Measurements from ENCODE around the gene TEK. TPM values are rescaled to one million over a fixed set of nuclear protein-coding genes. Genes with fewer than 3 reads are reported as not detected.
"Not testable (repeated sequence)": the region's sequence is repeated elsewhere in the genome, so short reads cannot be mapped to it uniquely, and the experiment has no call there.

Gene TEK
- total RNA-seq, 1 donor from 2014 or later, result 8.1 TPM

GRCh38 chr9:27227192-27227591, 118.2 kb downstream of the TEK start:
- no peak for DNase-seq (ENCODE audit: low spot score)

DNA sequence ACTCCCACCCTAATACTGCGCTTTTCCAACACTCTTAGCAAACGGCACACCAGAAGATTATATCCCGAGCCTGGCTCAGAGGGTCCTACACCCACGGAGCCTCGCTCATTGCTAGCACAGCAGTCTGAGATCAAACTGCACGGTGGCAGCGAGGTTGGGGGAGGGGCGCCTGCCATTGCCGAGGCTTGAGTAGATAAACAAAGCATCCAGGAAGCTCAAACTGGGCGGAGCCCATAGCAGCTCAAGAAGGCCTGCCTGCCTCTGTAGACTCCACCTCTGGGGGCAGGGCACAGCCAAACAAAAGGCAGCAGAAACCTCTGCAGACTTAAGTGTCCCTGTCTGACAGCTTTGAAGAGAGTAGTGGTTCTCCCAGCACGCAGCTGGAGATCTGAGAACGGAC, 130.6 kb downstream of the TEK start:
- DNase-seq (ENCODE audit: low spot score), result not testable (repeated sequence)

DNA sequence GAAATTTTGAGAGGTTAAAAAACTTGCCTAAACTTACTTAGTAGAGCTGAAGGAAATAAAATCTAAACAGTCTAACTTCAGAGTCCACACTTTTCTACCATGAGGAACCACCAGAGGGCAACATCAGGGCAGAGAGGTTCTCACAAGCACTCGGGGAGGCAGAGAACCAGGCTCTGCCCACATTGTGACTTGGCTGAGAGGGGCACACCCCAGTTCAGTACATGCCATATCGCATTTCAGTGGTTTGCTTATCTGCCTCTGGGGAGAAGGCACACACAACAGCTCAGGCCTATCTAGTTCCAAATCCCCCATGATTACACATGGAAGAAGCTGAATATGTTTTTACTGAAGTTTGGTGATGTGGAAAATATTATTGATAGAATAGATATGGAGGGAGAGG, 138.7 kb downstream of the TEK start:
- peak; percentile 32 for DNase-seq (ENCODE audit: low spot score)

- no peak for DNase-seq (ENCODE audit: low spot score)
Observed at GRCh38 chr9:27248702-27249101, 139.7 kb downstream of the TEK start.

- no peak for DNase-seq (ENCODE audit: low spot score)
Observed at GRCh38 chr9:27258662-27259061, 149.6 kb downstream of the TEK start.

DNA sequence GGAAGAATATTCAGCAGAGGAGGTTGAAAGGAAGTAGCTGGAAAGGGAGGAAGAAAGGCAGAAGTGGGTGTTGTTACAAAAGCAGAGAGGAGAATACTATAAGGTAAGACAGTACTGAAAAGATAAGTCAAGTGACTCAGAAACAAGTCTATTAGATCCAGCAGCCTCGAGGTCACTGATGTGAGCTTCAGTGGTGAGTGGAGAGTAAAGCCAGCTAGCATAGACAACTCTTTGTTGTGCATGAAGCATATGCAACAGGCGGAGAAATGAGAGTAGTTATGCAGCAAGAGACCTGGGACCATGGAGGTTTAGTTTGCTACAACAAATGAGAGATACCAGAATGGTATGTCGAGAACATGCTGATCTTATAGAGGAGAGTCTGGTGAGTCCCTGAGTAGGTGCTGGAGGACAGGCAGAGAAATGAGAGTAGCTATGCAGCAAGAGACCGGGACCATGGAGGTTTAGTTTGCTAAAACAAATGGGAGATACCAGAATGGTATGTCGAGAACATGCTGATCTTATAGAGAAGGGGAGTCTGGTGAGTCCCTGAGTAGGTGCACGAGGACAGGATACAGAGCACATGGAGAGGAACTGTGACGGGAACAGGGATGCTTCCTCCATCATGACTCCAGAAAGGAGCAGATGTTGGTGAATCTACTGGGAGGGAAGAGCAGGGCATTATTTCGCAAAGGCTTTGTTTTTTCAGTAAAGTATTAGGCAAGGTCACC, 151.9 kb downstream of the TEK start:
- DNase-seq (ENCODE audit: low spot score), result no peak

GRCh38 chr9:27261517-27262211, 152.6 kb downstream of the TEK start:
- no peak for DNase-seq (ENCODE audit: low spot score)

DNA sequence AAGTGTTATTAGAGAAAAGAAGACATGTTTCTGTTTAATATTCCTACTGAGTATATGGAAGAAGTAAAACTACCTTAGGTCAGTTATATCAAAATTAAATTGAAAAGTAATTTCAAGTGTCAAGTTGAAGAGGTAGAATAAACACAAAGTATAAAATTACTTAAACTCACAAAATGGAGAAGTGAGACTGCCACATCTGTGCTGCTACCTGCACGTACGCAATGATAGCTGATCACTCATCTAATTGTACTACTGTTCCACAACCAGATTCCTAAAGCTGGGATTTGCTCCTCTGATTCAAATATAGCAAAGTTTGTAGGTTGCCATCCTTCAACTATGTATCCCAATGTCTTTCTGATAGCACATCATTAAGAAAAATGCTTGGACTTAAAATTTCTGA, 163.1 kb downstream of the TEK start:
- DNase-seq (ENCODE audit: low spot score), result no peak

DNA sequence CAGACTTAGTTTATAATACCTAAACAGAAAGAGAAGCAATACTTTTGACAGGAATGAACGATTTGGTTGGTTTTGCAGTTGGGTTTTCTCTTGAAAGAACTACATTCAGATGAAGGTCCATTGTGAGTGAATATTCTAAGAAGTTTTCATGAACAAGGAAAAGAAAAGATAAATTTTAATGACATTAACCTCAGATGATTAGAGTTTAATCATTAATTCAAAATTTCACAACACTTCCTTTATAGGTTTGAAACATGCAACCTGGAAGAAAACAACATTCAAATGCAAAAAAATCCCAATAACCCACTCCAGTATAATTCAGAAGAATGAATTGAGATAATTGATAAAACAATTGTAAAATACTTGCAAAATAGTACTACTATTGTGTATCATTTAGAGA, 164.2 kb downstream of the TEK start:
- no peak for DNase-seq (ENCODE audit: low spot score)

DNA sequence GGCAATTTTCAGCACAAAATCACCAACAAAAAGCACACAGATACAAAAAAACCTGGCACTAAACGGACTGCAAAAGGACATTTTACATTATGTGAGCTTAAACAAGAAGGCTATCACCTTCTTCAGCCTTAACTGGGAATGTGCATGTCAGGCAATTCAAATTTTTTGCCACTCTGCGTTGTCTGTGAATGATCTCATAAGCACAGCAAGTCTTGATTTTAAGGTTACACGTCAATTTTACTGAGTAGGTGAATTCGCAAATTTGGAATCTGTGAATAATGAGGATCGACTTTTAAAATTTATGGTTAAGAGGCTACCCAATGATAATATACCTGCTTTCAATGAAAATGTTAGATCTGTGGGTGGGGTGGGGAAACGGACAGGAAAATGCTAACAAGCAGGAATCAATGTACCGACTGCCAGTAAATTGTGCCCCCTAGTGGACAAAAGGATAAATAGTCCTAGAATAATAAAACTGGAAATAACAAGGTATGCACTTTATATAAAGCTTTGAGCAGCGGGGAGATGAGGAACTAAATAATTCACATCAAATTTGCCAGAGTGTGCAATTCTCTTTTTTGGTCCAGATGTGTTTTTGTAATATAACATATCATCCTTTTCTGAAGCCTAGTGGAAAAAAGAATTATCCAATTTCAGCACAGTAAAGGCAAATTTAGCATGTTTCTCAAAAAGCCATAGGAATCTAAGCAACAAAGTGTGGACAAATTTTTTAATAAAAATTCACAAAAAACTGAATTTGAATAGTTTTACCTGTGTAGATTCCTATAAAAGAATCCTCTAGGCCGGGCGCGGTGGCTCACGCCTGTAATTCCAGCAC, 167.4 kb downstream of the TEK start:
- DNase-seq (ENCODE audit: low spot score), result no peak

DNA sequence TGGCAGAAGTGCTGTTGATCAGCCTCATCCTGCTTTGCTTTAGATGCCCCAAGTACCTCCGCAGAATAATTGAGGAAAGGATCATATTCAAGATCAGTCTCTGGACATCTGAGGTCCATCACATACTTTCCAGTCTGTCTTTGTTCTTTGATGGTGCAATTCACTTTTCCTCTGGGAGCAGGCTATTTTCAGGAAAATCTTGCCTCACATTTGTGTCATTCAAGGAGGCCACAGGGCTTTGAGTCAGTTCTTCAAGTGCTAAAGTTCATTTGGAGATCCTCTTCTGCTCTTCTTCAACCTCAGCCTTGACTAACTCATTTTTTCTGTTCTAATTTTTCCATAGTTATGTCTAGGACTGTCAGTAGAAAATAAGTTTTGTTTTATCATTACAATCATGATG, 169.3 kb downstream of the TEK start:
- DNase-seq (ENCODE audit: low spot score), result no peak

GRCh38 chr9:27279611-27280010, 170.6 kb downstream of the TEK start:
- DNase-seq (ENCODE audit: low spot score), result no peak

Other genes starting within 250 kb of the TEK start
- gene CAAP1, start 216.4 kb upstream of the TEK start, total RNA-seq, result 19.8 TPM
- gene PLAA, start 162.0 kb upstream of the TEK start, total RNA-seq, result 23.6 TPM
- gene IFT74, start 152.8 kb upstream of the TEK start, total RNA-seq, result 19.9 TPM
- 16.7 TPM for gene LRRC19, start 103.6 kb upstream of the TEK start, total RNA-seq
- gene EQTN, start 187.9 kb downstream of the TEK start, total RNA-seq, result 0.32 TPM

Measured in mucosa of gallbladder (tissue), 1 donor.